Amygdala (tissue), 56 donors: ENCODE data around the gene MAP3K19.
"Not testable (repeated sequence)": the region's sequence is repeated elsewhere in the genome, so short reads cannot be mapped to it uniquely, and the experiment has no call there.

ENCODE experiments used
- DNase-seq, 56 donors: peaks; one replicate each; lab custom pipeline; 2025; lab: John Stamatoyannopoulos, UW

Gene MAP3K19

DNA sequence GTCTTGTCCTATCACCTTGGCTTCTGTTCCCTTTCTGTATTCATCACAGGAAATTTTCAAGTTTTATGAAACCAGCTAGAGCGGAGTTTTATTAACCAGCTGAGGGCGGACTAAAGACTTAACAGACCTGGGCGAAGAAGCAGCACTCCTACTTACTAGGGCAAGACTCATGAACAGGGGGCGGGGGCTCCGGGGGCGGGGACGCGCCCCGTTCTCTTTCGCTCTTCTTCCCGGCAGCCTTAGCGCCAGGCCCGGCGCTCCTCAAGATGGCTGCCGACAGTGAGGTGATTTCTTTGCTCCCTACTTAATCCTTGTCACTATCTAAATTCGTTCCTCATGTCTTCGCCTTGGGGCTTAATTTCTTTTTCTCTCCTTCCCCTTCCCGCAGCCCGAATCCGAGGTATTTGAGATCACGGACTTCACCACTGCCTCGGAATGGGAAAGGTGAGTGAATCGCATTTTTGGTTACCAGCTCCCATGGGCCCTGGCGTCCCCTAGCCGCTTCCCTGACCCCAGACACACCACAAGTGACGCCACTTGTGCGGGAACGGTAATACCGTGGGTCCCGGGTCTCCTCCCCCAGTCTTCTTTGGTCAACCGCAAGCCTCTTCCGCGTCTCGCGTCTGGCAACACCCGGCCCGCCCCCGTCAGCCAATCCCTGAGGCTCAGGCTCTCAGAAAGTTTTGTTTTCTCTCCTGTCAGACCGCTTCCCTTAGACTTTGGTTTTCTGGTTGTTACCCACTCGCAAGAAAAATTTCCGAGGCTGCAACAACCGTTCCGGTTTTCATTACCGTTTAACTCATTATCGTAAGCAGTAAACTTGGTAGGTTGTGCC is 5.0 kb upstream of the MAP3K19 start, which contains the start of gene RAB3GAP1:
Gene RAB3GAP1 (plus strand): TSS at position 251 of the 835 bp plus-strand sequence. CDS start 16 bp downstream, at position 267.
- DNase-seq = peak in 53 of 56 donors; percentile 10 to 80 (median 56)

DNA sequence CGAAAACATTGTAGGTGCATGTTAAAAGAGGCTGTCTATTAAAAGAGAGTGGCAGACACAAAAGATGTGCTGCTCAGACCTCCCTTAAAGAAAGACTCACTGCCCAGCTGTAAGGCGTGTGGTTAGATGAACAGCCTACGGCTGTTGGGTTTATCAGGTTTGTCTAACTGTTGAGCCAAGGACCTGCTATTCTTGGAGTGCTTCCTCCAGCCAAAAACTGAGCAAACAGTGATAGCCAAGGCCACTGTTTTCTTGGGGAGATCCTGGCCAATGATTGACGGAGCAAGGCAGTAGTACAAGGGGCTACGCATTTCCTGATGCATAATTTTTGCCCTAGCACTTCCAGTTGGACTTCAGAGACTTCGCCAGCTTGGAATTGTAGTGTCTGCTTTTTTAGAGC is 3.4 kb upstream of the MAP3K19 start:
- no peak for DNase-seq

DNA sequence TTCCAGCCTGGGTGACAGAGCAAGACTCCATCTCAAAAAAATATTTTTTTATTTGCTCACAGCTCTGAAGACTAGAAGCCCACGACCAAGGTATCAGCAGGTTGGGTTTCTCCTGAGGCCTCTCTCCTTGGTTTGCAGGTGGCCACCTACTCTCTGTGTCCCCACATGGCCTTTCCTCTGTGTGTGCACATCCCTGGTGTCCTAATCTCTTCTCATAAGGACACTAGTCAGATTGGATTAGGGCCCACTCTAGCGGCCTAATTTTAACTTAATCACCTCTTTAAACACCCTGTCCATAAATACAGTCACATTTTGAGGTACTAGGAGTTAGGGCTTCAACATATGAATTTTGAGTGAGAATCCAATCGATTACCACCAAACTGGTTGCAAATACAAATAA is 2.9 kb upstream of the MAP3K19 start:
- DNase-seq = no peak

GRCh38 chr2:135048122-135048521 is 875 bp upstream of the MAP3K19 start:
- no peak for DNase-seq

- DNase-seq = no peak
Observed at GRCh38 chr2:135043345-135043744, 3.9 kb downstream of the MAP3K19 start.

- DNase-seq = no peak
Observed at GRCh38 chr2:135037831-135038230, 9.4 kb downstream of the MAP3K19 start.

DNA sequence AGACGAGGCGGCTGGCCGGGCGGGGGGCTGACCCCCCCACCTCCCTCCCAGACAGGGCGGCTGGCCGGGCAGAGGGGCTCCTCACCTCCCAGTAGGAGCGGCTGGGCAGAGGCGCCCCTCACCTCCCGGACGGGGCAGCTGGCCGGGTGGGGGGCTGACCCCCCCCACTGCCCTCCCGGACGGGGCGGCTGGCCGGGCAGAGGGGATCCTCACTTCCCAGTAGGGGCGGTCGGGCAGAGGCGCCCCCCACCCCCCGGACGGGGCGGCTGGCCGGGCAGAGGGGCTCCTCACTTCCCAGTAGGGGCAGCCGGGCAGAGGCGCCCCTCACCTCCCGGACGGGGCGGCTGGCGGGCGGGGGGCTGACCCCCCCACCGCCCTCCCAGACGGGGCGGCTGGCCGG is 14.0 kb downstream of the MAP3K19 start:
- not testable (repeated sequence) for DNase-seq

- no peak for DNase-seq
Observed at GRCh38 chr2:135030826-135031225, 16.4 kb downstream of the MAP3K19 start.

- no peak for DNase-seq
Observed at GRCh38 chr2:135029481-135030134, 17.6 kb downstream of the MAP3K19 start.

DNA sequence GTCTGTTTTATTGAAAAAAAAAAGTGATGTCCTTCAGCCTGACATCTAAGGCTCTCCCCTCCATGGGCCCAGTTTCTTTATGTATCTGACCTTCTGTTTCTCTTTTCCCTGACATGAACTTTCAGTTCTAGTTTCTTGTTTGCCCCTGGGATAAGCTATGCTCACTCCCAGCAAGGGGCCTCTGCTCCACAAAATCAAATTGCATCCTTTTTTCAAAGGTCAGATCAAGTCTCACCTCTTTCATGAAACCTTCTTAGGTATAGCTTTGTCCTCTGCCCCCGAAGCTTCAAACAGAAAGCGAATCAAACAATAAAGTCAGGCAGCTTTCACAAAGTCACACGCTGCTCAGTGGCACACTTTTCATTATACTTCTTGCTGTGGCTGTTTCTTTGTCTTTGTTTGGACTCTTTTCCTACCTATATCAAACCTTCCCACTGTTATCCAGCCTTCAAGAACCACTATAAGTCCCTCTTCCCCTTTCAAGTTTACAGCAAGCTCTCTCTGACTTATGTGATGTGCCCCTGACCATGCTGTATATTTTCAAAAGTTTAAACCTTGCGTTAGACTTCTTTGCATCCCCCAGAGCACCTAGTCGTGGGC is 23.3 kb downstream of the MAP3K19 start:
- no peak for DNase-seq

DNA sequence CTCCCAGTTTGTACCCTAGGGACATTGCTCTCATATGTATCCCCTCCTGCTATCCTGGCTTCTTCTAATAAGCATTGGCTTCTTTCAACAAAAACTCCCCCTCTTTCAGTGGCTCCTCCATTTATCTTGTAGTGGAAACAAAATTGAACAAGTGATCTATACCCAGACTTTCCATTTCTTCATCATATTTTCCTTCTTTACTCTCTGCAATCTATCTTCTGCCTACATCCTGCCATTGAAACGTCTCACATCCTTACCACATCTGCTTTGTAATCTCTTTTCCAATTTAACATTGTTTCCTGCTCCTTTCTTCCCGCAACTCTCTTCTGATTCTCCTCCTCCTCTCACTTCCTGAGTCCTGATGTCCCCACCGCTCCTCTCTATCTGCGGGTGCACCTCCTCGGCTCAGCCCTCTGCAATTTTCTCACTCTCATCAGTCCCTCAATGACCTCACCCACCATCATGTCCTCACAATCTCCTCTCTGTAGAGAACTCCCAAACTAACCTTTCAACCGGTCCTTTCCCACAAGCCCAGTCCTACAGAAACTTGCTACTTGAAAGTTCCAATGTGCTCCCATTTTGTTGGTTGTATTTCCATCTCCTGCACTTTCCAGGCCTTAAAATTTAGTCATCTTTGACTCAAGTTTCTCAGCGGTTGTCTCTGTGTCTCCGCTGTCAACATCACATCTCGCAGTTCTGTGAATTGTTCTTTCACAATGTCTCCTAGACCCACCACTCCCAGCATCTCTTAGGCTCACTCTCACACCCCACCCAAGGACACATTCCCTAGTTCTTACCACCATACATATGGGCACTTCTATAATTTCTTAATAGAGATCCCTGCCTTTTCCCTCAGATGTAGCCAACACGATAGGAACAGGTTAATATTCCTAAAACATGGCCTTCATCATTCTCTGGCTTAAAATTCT is 24.0 kb downstream of the MAP3K19 start:
- no peak for DNase-seq

DNA sequence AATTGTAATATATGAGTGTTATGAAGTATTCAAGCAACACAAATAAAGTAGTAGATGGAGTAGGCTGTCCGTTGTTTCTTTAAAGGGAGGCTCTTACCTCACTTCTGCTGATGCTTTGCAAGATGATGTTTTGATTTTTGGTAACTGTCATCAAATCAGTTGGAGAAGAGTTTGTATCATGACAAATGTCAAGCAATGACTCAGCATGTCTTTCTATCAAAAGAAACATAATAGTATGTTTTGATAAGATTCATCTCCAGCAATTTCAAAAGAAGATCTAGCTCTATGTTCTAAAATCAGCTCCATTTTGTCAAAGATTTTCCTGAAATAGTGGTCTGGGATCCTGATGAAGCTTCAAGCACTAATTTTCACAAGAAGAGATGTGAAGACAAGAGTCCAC is 25.6 kb downstream of the MAP3K19 start:
- DNase-seq = no peak

DNA sequence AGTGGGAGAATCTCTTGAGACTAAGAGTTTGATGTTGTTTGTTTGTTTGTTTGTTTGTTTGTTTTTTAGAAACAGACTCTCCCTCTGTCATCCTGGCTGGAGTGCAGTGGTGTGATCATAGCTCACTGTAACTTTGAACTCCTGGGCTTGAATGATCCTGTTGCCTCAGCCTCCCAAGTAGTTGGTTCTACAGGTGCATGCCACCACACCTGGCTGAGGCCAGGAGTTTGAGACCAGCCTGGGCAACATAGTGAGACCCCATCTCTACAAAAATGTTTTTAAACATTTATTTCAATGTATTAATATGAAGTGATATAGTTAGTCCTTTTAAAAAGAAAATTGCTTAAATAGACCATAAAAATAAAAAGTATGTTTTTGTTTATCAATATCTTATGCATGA is 35.6 kb downstream of the MAP3K19 start:
- no peak for DNase-seq

DNA sequence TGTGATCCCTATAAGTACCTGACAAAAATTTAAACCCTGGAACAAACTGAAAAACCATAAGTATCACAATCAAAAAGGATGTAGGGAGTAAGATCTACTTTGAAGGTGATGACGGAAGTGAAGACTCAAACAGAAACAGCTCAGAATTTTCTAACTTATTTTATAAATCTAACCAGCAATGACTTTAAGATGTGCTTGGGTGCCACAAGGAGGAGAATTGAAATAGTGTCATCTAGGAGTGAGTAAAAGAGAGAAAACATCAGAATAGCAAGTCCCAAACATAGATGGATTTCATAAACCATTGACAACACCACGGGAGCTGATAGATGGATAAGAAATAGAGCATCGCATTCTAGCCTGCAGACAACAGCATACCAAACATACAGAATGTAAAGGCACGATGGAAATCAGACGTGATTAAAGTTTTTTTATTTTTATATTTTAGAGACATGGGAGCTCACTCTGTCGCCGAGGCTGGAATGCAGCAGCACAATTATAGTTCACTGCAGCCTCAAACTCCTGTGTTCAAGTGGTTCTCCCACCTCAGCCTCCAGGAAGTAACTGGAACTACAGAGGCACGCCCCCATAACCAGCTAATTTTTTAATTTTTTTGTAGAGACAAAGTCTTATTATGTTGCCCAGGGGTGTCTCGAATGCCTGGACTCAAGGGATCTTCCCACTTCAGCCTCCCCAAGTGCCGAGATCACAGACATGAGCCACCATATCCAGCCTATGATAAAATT is 36.9 kb downstream of the MAP3K19 start:
- no peak for DNase-seq

- no peak for DNase-seq
Observed at GRCh38 chr2:135009339-135009738, 37.9 kb downstream of the MAP3K19 start.

DNA sequence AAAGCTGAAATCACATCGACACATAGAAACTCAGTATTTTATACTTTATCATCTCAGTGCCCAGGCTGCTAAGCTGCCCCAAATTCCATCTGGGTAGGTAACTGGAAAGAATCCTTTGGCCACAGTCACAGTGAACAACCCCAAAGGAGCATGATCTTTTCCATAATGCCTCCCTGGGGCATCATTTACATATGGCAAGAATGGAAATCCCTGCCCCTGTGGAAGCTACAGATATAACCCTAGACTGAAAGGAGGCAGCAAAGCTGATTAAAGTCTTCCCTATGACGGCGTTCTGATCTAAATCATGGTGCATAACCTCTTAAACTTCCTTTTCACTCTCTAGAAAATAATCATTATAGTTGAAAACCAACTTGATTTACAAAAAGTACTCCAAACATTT is 41.5 kb downstream of the MAP3K19 start:
- no peak for DNase-seq

- peak in 54 of 56 donors; percentile 3 to 81 (median 50) for DNase-seq
Observed at GRCh38 chr2:135004005-135004746, 43.1 kb downstream of the MAP3K19 start.

- DNase-seq = no peak
Observed at GRCh38 chr2:135002836-135003235, 44.4 kb downstream of the MAP3K19 start.

- DNase-seq = no peak
Observed at GRCh38 chr2:134999521-134999920, 47.7 kb downstream of the MAP3K19 start.
